Colonic mucosa (tissue), 4 donors: Measurements from ENCODE around the gene MAP3K7CL. TPM values are rescaled to one million over a fixed set of nuclear protein-coding genes. Genes with fewer than 3 reads are reported as not detected.

Experiments used
- DNase-seq: peaks from one replicate; pipeline ENCODE4 v3.0.0-alpha.2; 2020
- H3K27ac ChIP-seq: fragments of 200-600 bp; one replicate; pipeline ENCODE4 v1.8.0; 2021
- H3K27me3 ChIP-seq: fragments of 200-600 bp; one replicate; pipeline ENCODE4 v1.8.0; 2021
- H3K36me3 ChIP-seq: fragments of 200-600 bp; one replicate; pipeline ENCODE4 v1.8.0; 2021
- H3K4me1 ChIP-seq: fragments of 200-600 bp; one replicate; pipeline ENCODE4 v1.8.0; 2021; ENCODE audit warnings: mild to moderate bottlenecking
- H3K4me3 ChIP-seq: fragments of 200-600 bp; one replicate; pipeline ENCODE4 v1.8.0; 2021
- H3K9ac ChIP-seq, 2 donors: one replicate each; pipeline ENCODE4 v1.7.0; 2013; ENCODE audit warnings: control low read depth in 2 of 2, low read depth in 2 of 2, low read length in 2 of 2
- H3K9me3 ChIP-seq: fragments of 200-600 bp; one replicate; pipeline ENCODE4 v1.8.0; 2021
- CTCF ChIP-seq: fragments of 200-600 bp; IDR thresholded peaks from one replicate; pipeline ENCODE4 v1.8.0; 2022; ENCODE audit warnings: antibody characterized with exemption, mild to moderate bottlenecking
- intact Hi-C: fragments of 100-400 bp; cut with DNase I; formaldehyde crosslinking; loops from one replicate; pipeline ENCODE4 v1.14.1; 2022
- total RNA-seq, 2 donors: library from RNA; stranded (reverse); fragmentation: NEBNext Ultra II Directional in 1 of 2; extraction: Animal tissue kit (Norgen Biotek cat#: 25700) in 1 of 2; gene quantifications; one replicate each; pipeline ENCODE4 v1.2.1, GENCODE V29; 2021
- donor health status: healthy.
- donor health status: DM: no; HTN: no; CAD: no.
- donor health status: DM: no; HTN: no; CAD: no.

MAP3K7CL gene
- total RNA-seq, 2 donors from 2014 or later = 1.9 to 3.4 TPM

DNA sequence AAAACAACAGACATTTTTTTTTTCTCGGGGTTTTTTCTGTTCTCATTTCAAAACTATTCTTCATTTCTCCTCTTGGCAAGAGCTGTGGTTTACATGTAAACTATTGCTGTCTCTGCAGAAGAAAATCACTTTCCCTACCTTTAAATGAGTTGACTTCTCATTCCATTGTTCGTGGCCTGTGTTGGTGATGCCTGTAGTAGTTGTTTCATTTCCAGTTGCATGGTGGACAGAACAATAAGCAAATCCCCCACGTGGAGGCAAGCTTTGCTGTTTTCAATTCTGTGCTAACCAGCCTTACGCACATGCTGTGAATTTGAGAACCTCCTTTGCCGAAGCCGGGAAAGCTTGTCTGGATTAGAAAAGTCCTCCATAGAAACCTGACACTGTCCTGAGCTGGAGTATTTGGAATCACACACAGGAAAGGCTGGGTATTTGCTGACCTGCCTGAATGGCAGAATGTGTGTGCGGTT is 26.2 kb upstream of the MAP3K7CL start:
- Histone ChIP-seq H3K9me3 (no peaks in the 10 kb centered on the region), H3K27ac (no peak overlapping the region), H3K9ac (no peak overlapping the region), H3K36me3 (no peaks in the 10 kb centered on the region), H3K4me1 (no peaks in the 10 kb centered on the region), H3K27me3 (no peaks in the 10 kb centered on the region), H3K4me3 (no peak overlapping the region)
- no peak for TF ChIP-seq CTCF
- DNase-seq = no peak
- intact Hi-C loops = no loop called here

GRCh38 chr21:29105218-29105617 is 25.2 kb upstream of the MAP3K7CL start:
- DNase-seq = no peak
- H3K4me3 ChIP-seq = no peak overlapping the region
- H3K9ac ChIP-seq = no peak overlapping the region
- H3K27ac ChIP-seq = no peak overlapping the region
- intact Hi-C loops = no loop called here
- H3K9me3 ChIP-seq = no peaks in the 10 kb centered on the region
- no peaks in the 10 kb centered on the region for H3K36me3 ChIP-seq
- no peaks in the 10 kb centered on the region for H3K4me1 ChIP-seq
- H3K27me3 ChIP-seq = no peaks in the 10 kb centered on the region
- TF ChIP-seq CTCF = no peak

GRCh38 chr21:29114765-29115500 is 15.5 kb upstream of the MAP3K7CL start:
- H3K4me3 ChIP-seq = no peak overlapping the region
- H3K9me3 ChIP-seq = no peaks in the 10 kb centered on the region
- H3K4me1 ChIP-seq = no peaks in the 10 kb centered on the region
- no peak overlapping the region for H3K9ac ChIP-seq
- TF ChIP-seq CTCF = no peak
- intact Hi-C loops = no loop called here
- H3K27ac ChIP-seq = no peak overlapping the region
- H3K36me3 ChIP-seq = no peaks in the 10 kb centered on the region
- no peaks in the 10 kb centered on the region for H3K27me3 ChIP-seq
- no peak for DNase-seq

DNA sequence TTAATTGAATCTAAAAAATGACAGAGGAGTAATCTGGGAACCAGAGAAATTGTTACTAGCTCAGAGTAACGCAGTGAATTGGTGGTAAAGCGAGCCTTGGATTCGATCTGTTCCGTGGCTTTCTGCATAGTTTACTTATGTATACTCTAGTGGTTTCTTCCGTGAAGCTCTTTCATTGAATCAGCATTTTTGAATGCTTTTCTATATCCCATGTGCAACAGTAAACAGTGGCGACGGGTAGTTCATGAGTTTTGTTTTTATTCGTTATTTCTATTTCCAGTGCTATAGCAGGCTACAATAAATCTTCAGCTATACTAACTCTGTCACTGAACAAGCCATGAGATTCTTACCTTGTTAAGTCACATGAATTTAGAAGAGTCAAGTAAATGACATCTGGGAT is 14.5 kb upstream of the MAP3K7CL start:
- Histone ChIP-seq H3K36me3 (no peaks in the 10 kb centered on the region), H3K4me1 (no peaks in the 10 kb centered on the region), H3K27ac (no peak overlapping the region), H3K4me3 (no peak overlapping the region), H3K27me3 (no peaks in the 10 kb centered on the region), H3K9me3 (no peaks in the 10 kb centered on the region), H3K9ac (no peak overlapping the region)
- no peak for DNase-seq
- TF ChIP-seq CTCF = no peak
- intact Hi-C loops = no loop called here

DNA sequence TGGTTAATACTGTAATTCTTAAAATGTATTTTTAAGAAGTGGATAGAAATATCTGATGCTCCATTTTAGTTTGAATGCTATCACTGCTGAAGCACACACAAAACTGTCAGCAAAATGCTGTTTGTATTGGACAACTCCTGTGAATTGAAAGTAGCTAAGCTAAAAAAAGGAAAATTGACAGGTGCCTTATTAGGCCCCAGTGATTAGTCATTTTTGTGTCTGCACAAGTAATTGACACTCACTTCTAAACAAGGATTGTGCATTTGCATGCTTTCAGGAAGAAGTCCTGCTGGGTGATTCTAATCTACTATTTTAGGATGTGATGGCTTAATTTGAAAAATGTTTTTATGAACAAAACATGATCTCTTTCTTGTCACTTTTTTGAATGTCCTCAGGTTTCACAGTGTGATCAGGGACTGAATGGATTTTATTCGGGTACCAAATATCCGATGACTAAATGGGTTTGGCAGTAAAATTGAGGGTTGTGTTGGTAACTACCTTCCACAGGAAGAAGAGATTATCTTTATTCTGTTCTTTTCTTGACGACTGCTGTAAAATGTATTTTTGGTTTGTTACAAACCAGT is 13.0 kb upstream of the MAP3K7CL start:
- intact Hi-C loops = no loop called here
- Histone ChIP-seq H3K4me3 (no peak overlapping the region), H3K27ac (no peak overlapping the region), H3K9ac (no peak overlapping the region), H3K36me3 (no peaks in the 10 kb centered on the region), H3K27me3 (no peaks in the 10 kb centered on the region), H3K9me3 (no peaks in the 10 kb centered on the region), H3K4me1 (no peaks in the 10 kb centered on the region)
- TF ChIP-seq CTCF = no peak
- no peak for DNase-seq
